Mononuclear cell (primary cell): Measurements from ENCODE around the gene RYR2. TPM values are rescaled to one million over a fixed set of nuclear protein-coding genes. Genes with fewer than 3 reads are reported as not detected.

Experiments used
- H3K27me3 ChIP-seq: 2 replicates; pipeline ENCODE4 v1.6.0; 2011; ENCODE audit warnings: low read length, control low read depth; ENCODE audit not compliant: insufficient read depth
- H3K4me1 ChIP-seq: 2 replicates; pipeline ENCODE4 v1.5.1; 2011; ENCODE audit warnings: mild to moderate bottlenecking, low read length, control low read depth; ENCODE audit not compliant: insufficient read depth
- H3K4me3 ChIP-seq: 2 replicates; pipeline ENCODE4 v1.5.1; 2011; ENCODE audit warnings: mild to moderate bottlenecking, low read length, moderate library complexity
- H3K9me3 ChIP-seq: 2 replicates; pipeline ENCODE4 v1.5.1; 2011; ENCODE audit warnings: low read depth, mild to moderate bottlenecking, control low read depth, low read length
- total RNA-seq: library from RNA; depleted of rRNA; stranded (reverse); fragments of >200 nt; gene quantifications from one replicate; pipeline ENCODE4 v1.2.3, GENCODE V29; 2012

RYR2 gene
- total RNA-seq, 1 donor, result 0.21 TPM

- Histone ChIP-seq H3K27me3 (no peaks in the 10 kb centered on the region), H3K4me1 (no peaks in the 10 kb centered on the region), H3K9me3 (no peaks in the 10 kb centered on the region), H3K4me3 (no peak overlapping the region)
Observed at GRCh38 chr1:237670302-237670701, 628.3 kb downstream of the RYR2 start.

- H3K9me3 ChIP-seq, result no peaks in the 10 kb centered on the region
- no peaks in the 10 kb centered on the region for H3K4me1 ChIP-seq
- H3K27me3 ChIP-seq, result no peaks in the 10 kb centered on the region
- H3K4me3 ChIP-seq, result no peak overlapping the region
Observed at GRCh38 chr1:237671262-237671661, 629.3 kb downstream of the RYR2 start.

- no peaks in the 10 kb centered on the region for H3K9me3 ChIP-seq
- H3K4me3 ChIP-seq, result no peak overlapping the region
- no peaks in the 10 kb centered on the region for H3K4me1 ChIP-seq
- H3K27me3 ChIP-seq, result no peaks in the 10 kb centered on the region
Observed at GRCh38 chr1:237671935-237672334, 630.0 kb downstream of the RYR2 start.

- no peaks in the 10 kb centered on the region for H3K9me3 ChIP-seq
- no peak overlapping the region for H3K4me3 ChIP-seq
- H3K4me1 ChIP-seq, result no peaks in the 10 kb centered on the region
- H3K27me3 ChIP-seq, result no peaks in the 10 kb centered on the region
Observed at GRCh38 chr1:237672748-237673147, 630.8 kb downstream of the RYR2 start.

- Histone ChIP-seq H3K27me3 (no peaks in the 10 kb centered on the region), H3K4me1 (no peaks in the 10 kb centered on the region), H3K9me3 (no peaks in the 10 kb centered on the region), H3K4me3 (no peak overlapping the region)
Observed at GRCh38 chr1:237673631-237674030, 631.6 kb downstream of the RYR2 start.

GRCh38 chr1:237677979-237678378, 636.0 kb downstream of the RYR2 start:
- Histone ChIP-seq H3K4me3 (no peak overlapping the region), H3K9me3 (no peaks in the 10 kb centered on the region), H3K4me1 (no peaks in the 10 kb centered on the region), H3K27me3 (no peaks in the 10 kb centered on the region)

GRCh38 chr1:237679687-237680086, 637.7 kb downstream of the RYR2 start:
- no peaks in the 10 kb centered on the region for H3K4me1 ChIP-seq
- no peak overlapping the region for H3K4me3 ChIP-seq
- no peaks in the 10 kb centered on the region for H3K9me3 ChIP-seq
- no peaks in the 10 kb centered on the region for H3K27me3 ChIP-seq

- H3K4me3 ChIP-seq, result no peak overlapping the region
- H3K27me3 ChIP-seq, result no peaks in the 10 kb centered on the region
- H3K4me1 ChIP-seq, result no peaks in the 10 kb centered on the region
- H3K9me3 ChIP-seq, result no peaks in the 10 kb centered on the region
Observed at GRCh38 chr1:237681210-237681609, 639.2 kb downstream of the RYR2 start.

GRCh38 chr1:237684236-237684635, 642.3 kb downstream of the RYR2 start:
- H3K9me3 ChIP-seq, result no peaks in the 10 kb centered on the region
- no peaks in the 10 kb centered on the region for H3K4me1 ChIP-seq
- no peak overlapping the region for H3K4me3 ChIP-seq
- H3K27me3 ChIP-seq, result no peaks in the 10 kb centered on the region

- Histone ChIP-seq H3K9me3 (no peaks in the 10 kb centered on the region), H3K27me3 (no peaks in the 10 kb centered on the region), H3K4me1 (no peaks in the 10 kb centered on the region), H3K4me3 (no peak overlapping the region)
Observed at GRCh38 chr1:237685551-237685950, 643.6 kb downstream of the RYR2 start.

GRCh38 chr1:237687804-237688203, 645.8 kb downstream of the RYR2 start:
- Histone ChIP-seq H3K4me3 (no peak overlapping the region), H3K9me3 (no peaks in the 10 kb centered on the region), H3K4me1 (no peaks in the 10 kb centered on the region), H3K27me3 (no peaks in the 10 kb centered on the region)

- Histone ChIP-seq H3K27me3 (no peaks in the 10 kb centered on the region), H3K9me3 (no peaks in the 10 kb centered on the region), H3K4me1 (no peaks in the 10 kb centered on the region), H3K4me3 (no peak overlapping the region)
Observed at GRCh38 chr1:237690656-237691055, 648.7 kb downstream of the RYR2 start.

- Histone ChIP-seq H3K9me3 (no peaks in the 10 kb centered on the region), H3K27me3 (no peaks in the 10 kb centered on the region), H3K4me1 (no peaks in the 10 kb centered on the region), H3K4me3 (no peak overlapping the region)
Observed at GRCh38 chr1:237692255-237692654, 650.3 kb downstream of the RYR2 start.

GRCh38 chr1:237695878-237696277, 653.9 kb downstream of the RYR2 start:
- Histone ChIP-seq H3K27me3 (no peaks in the 10 kb centered on the region), H3K4me3 (no peak overlapping the region), H3K9me3 (no peaks in the 10 kb centered on the region), H3K4me1 (no peaks in the 10 kb centered on the region)

- Histone ChIP-seq H3K9me3 (no peaks in the 10 kb centered on the region), H3K4me1 (no peaks in the 10 kb centered on the region), H3K4me3 (no peak overlapping the region), H3K27me3 (no peaks in the 10 kb centered on the region)
Observed at GRCh38 chr1:237700181-237700580, 658.2 kb downstream of the RYR2 start.

GRCh38 chr1:237701534-237701933, 659.5 kb downstream of the RYR2 start:
- Histone ChIP-seq H3K4me1 (no peaks in the 10 kb centered on the region), H3K27me3 (no peaks in the 10 kb centered on the region), H3K4me3 (no peak overlapping the region), H3K9me3 (no peaks in the 10 kb centered on the region)

GRCh38 chr1:237702161-237702560, 660.2 kb downstream of the RYR2 start:
- no peaks in the 10 kb centered on the region for H3K9me3 ChIP-seq
- H3K4me1 ChIP-seq, result no peaks in the 10 kb centered on the region
- no peaks in the 10 kb centered on the region for H3K27me3 ChIP-seq
- H3K4me3 ChIP-seq, result no peak overlapping the region
